GM23338 (cell line): ENCODE data around the gene GRK4.

Experiments
- CREB1 ChIP-seq: fragments of 250-450 bp; sonication (Bioruptor Pico); IDR thresholded peaks from 2 replicates; pipeline ENCODE4 v1.5.0; 2020; ENCODE audit warnings: low read depth, mild to moderate bottlenecking, moderate library complexity
- CTCF ChIP-seq, 2 experiments: fragments of 200-600 bp in 1 of 2; sonication (generic) in 1 of 2; conservative IDR thresholded peaks; 2 replicates each; pipeline versions ENCODE4 v1.5.1 to v1.6.1; 2016 to 2017; ENCODE audit warnings: antibody characterized with exemption in 2 of 2, low read depth in 2 of 2, mild to moderate bottlenecking in 2 of 2, moderate library complexity in 1 of 2
- ETS1 ChIP-seq: IDR thresholded peaks from 2 replicates; pipeline ENCODE4 v1.6.1; 2016; ENCODE audit warnings: antibody characterized with exemption
- EZH2 ChIP-seq: fragments of 200-600 bp; sonication (generic); IDR thresholded peaks from one replicate; pipeline ENCODE4 v1.8.0; 2017; ENCODE audit warnings: antibody characterized with exemption, mild to moderate bottlenecking, low read depth; ENCODE audit not compliant: unreplicated experiment
- EZH2phosphoT487 ChIP-seq: fragments of 200-600 bp; sonication (generic); IDR thresholded peaks from one replicate; pipeline ENCODE4 v1.8.1; 2018; ENCODE audit warnings: antibody characterized with exemption; ENCODE audit not compliant: unreplicated experiment
- JUNB ChIP-seq: IDR thresholded peaks from one replicate; pipeline ENCODE4 v1.6.1; 2016; ENCODE audit warnings: antibody characterized with exemption; ENCODE audit not compliant: unreplicated experiment
- NANOG ChIP-seq: IDR thresholded peaks from 2 replicates; pipeline ENCODE4 v1.6.1; 2016; ENCODE audit warnings: antibody characterized with exemption, borderline replicate concordance
- POLR2AphosphoS5 ChIP-seq: IDR thresholded peaks from 2 replicates; pipeline ENCODE4 v1.6.1; 2016; ENCODE audit warnings: antibody characterized with exemption, low read depth
- REST ChIP-seq: IDR thresholded peaks from one replicate; pipeline ENCODE4 v1.6.1; 2018; ENCODE audit warnings: antibody characterized with exemption; ENCODE audit not compliant: unreplicated experiment

GRCh38 chr4:2940267-2941137 lies 22.9 kb upstream of the GRK4 start:
- no peak; the same call in 1 of the 2 replicates for TF ChIP-seq POLR2AphosphoS5
- TF ChIP-seq CTCF (conservative IDR thresholded peaks at IDR 0.05; ENCODE audit: low read depth in 2 of 2), result no peak
- no peak for TF ChIP-seq EZH2
- no peak for TF ChIP-seq NANOG
- no peak for TF ChIP-seq EZH2phosphoT487
- TF ChIP-seq REST, result no peak
- no peak for TF ChIP-seq CREB1 (CRISPR knock-in tag)
- TF ChIP-seq JUNB, result no peak
- TF ChIP-seq ETS1, result no peak
